SK-N-SH treated with all-trans-retinoic acid at 6 μM for 48 hours (cell line): Measurements from ENCODE around the gene MCM8.
A peak's percentile ranks its signal among the peaks of the same experiment; 100 is the strongest.

ENCODE experiments used
- ATAC-seq: fragments of 200-7000 bp; cut with Tn5 transposase; 3 replicates; pipeline ENCODE4 v1.9.1; 2020; ENCODE audit warnings: mild to moderate bottlenecking, moderate library complexity
- ARNTL ChIP-seq: fragments of 450-650 bp; formaldehyde crosslinking; IDR thresholded peaks from 2 replicates; pipeline ENCODE4 v1.5.0; 2020; ENCODE audit warnings: low read depth, mild to moderate bottlenecking, moderate library complexity, borderline replicate concordance
- BACH2 ChIP-seq: fragments of 250-450 bp; sonication (Bioruptor Pico); IDR thresholded peaks from 2 replicates; pipeline ENCODE4 v1.9.0; 2021; ENCODE audit warnings: mild to moderate bottlenecking, borderline replicate concordance
- CSDC2 ChIP-seq: fragments of 250-450 bp; sonication (Bioruptor Pico); IDR thresholded peaks from 2 replicates; pipeline ENCODE4 v1.5.0; 2020; ENCODE audit warnings: mild to moderate bottlenecking, moderate library complexity
- ESRRG ChIP-seq: fragments of 250-450 bp; sonication (Bioruptor Pico); IDR thresholded peaks from 2 replicates; pipeline ENCODE4 v1.6.1; 2021; ENCODE audit warnings: mild to moderate bottlenecking
- GLIS3 ChIP-seq: fragments of 250-450 bp; sonication (Bioruptor Pico); IDR thresholded peaks from 2 replicates; pipeline ENCODE4 v1.5.0; 2020; ENCODE audit warnings: mild to moderate bottlenecking, moderate library complexity
- ISL1 ChIP-seq: fragments of 250-450 bp; sonication (Bioruptor Pico); IDR thresholded peaks from 2 replicates; pipeline ENCODE4 v2.1.2; 2022; ENCODE audit warnings: mild to moderate bottlenecking, moderate library complexity
- OSR1 ChIP-seq: fragments of 250-450 bp; sonication (Bioruptor Pico); IDR thresholded peaks from 2 replicates; pipeline ENCODE4 v1.8.0; 2022; ENCODE audit warnings: moderate library complexity, mild to moderate bottlenecking, inconsistent platforms
- PPARA ChIP-seq: fragments of 250-450 bp; sonication (Bioruptor Pico); IDR thresholded peaks from 2 replicates; pipeline ENCODE4 v1.5.0; 2020; ENCODE audit warnings: mild to moderate bottlenecking, borderline replicate concordance
- RARB ChIP-seq: fragments of 250-450 bp; sonication (Bioruptor Pico); IDR thresholded peaks from 2 replicates; pipeline ENCODE4 v1.8.0; 2021; ENCODE audit warnings: mild to moderate bottlenecking, moderate library complexity
- SNAI2 ChIP-seq: fragments of 250-450 bp; sonication (Bioruptor Pico); IDR thresholded peaks from 2 replicates; pipeline ENCODE4 v1.5.0; 2020; ENCODE audit warnings: mild to moderate bottlenecking, moderate library complexity
- TCF4 ChIP-seq: fragments of 250-450 bp; sonication (Bioruptor Pico); IDR thresholded peaks from 2 replicates; pipeline ENCODE4 v1.8.0; 2021; ENCODE audit warnings: mild to moderate bottlenecking, moderate library complexity, borderline replicate concordance
- TOX ChIP-seq: fragments of 250-450 bp; sonication (Bioruptor Pico); IDR thresholded peaks from 2 replicates; pipeline ENCODE4 v1.8.0; 2021; ENCODE audit warnings: mild to moderate bottlenecking, moderate library complexity, borderline replicate concordance
- ZC3H10 ChIP-seq: fragments of 250-450 bp; sonication (Bioruptor Pico); IDR thresholded peaks from 2 replicates; pipeline ENCODE4 v1.5.1; 2021; ENCODE audit warnings: mild to moderate bottlenecking, moderate library complexity
- ZFP3 ChIP-seq: fragments of 250-450 bp; sonication (Bioruptor Pico); IDR thresholded peaks from 2 replicates; pipeline ENCODE4 v1.5.0; 2020; ENCODE audit warnings: mild to moderate bottlenecking, moderate library complexity
- ZNF565 ChIP-seq: fragments of 450-650 bp; formaldehyde crosslinking; conservative IDR thresholded peaks from 2 replicates; pipeline ENCODE4 v1.5.0; 2020; ENCODE audit warnings: low read depth, mild to moderate bottlenecking, moderate library complexity
- ZNF70 ChIP-seq: fragments of 450-650 bp; formaldehyde crosslinking; IDR thresholded peaks from 2 replicates; pipeline ENCODE4 v1.5.0; 2020; ENCODE audit warnings: mild to moderate bottlenecking, moderate library complexity
- ZNF8 ChIP-seq: fragments of 450-650 bp; formaldehyde crosslinking; IDR thresholded peaks from 2 replicates; pipeline ENCODE4 v1.5.0; 2020; ENCODE audit warnings: mild to moderate bottlenecking, moderate library complexity
- TF ChIP-seq, protein P1 (sequence below): fragments of 250-450 bp; sonication (Bioruptor Pico); IDR thresholded peaks from 2 replicates; pipeline ENCODE4 v1.5.1; 2020; ENCODE audit warnings: low read depth, mild to moderate bottlenecking, moderate library complexity
- TF ChIP-seq, protein P2 (sequence below): fragments of 250-450 bp; sonication (Bioruptor Pico); IDR thresholded peaks from 2 replicates; pipeline ENCODE4 v1.5.1; 2021; ENCODE audit warnings: mild to moderate bottlenecking, moderate library complexity
- TF ChIP-seq, protein P3 (sequence below): fragments of 250-450 bp; sonication (Bioruptor Pico); IDR thresholded peaks from 2 replicates; pipeline ENCODE4 v1.8.0; 2020; ENCODE audit warnings: mild to moderate bottlenecking, moderate library complexity, borderline replicate concordance
- TF ChIP-seq, protein P4 (sequence below): fragments of 250-450 bp; sonication (Bioruptor Pico); IDR thresholded peaks from 2 replicates; pipeline ENCODE4 v1.5.0; 2020; ENCODE audit warnings: mild to moderate bottlenecking, moderate library complexity

Gene MCM8

DNA sequence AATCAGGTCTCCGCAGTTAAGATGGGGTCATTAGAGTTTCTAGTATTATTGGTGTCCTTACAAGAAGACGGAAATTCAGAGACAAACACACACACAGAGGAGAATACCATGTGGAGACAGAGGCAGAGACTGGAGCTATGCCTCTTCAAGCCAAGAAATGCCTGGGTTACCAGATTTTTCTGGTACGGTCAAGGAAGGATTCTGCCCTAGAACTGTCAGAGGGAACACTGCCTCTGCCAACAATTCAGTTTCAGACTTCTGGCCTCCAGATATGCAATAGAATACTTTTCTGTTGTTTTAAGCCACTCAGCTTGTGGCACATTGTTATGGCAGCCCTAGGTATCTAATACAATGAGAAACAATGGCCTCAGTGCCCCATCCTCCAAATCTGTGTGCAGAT lies 19.0 kb upstream of the MCM8 start:
- ATAC-seq = no peak
- no peak for TF ChIP-seq RARB (CRISPR knock-in tag)
- TF ChIP-seq, protein P1, sequence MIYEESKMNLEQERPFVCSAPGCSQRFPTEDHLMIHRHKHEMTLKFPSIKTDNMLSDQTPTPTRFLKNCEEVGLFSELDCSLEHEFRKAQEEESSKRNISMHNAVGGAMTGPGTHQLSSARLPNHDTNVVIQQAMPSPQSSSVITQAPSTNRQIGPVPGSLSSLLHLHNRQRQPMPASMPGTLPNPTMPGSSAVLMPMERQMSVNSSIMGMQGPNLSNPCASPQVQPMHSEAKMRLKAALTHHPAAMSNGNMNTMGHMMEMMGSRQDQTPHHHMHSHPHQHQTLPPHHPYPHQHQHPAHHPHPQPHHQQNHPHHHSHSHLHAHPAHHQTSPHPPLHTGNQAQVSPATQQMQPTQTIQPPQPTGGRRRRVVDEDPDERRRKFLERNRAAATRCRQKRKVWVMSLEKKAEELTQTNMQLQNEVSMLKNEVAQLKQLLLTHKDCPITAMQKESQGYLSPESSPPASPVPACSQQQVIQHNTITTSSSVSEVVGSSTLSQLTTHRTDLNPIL (CRISPR knock-in tag) = no peak
- TF ChIP-seq ZC3H10 = no peak
- no peak for TF ChIP-seq ZNF565 (CRISPR knock-in tag)
- TF ChIP-seq SNAI2 (CRISPR knock-in tag) = no peak
- TF ChIP-seq TCF4 = no peak
- no peak for TF ChIP-seq GLIS3 (CRISPR knock-in tag)
- no peak for TF ChIP-seq ZNF70
- TF ChIP-seq OSR1 = no peak
- no peak for TF ChIP-seq TOX
- TF ChIP-seq ESRRG (CRISPR knock-in tag) = no peak

DNA sequence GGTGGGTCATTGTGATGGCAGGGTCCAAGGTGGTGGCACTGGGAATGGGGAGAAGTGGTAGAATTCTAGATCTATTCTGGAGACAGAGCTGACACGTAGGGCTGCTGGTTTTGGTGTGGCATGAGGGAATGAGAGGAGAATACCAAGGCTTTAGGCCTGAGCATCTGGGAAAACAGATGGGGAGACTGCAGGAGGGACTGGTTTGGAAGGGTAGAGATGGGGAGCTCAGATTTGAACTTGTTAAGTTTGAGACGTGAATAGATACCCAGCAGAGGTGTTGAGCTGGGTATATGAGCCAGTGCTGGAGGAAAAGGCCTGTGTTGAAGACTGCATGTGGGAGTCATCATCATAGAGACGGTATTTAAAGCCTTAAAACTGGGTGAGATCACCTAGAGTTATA lies 17.7 kb upstream of the MCM8 start:
- no peak for ATAC-seq
- no peak for TF ChIP-seq BACH2 (CRISPR knock-in tag)
- TF ChIP-seq RARB (CRISPR knock-in tag) = no peak
- TF ChIP-seq PPARA (CRISPR knock-in tag) = no peak
- TF ChIP-seq SNAI2 (CRISPR knock-in tag) = no peak
- TF ChIP-seq, protein P2, sequence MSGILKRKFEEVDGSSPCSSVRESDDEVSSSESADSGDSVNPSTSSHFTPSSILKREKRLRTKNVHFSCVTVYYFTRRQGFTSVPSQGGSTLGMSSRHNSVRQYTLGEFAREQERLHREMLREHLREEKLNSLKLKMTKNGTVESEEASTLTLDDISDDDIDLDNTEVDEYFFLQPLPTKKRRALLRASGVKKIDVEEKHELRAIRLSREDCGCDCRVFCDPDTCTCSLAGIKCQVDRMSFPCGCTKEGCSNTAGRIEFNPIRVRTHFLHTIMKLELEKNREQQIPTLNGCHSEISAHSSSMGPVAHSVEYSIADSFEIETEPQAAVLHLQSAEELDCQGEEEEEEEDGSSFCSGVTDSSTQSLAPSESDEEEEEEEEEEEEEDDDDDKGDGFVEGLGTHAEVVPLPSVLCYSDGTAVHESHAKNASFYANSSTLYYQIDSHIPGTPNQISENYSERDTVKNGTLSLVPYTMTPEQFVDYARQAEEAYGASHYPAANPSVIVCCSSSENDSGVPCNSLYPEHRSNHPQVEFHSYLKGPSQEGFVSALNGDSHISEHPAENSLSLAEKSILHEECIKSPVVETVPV (CRISPR knock-in tag) = no peak
- TF ChIP-seq, protein P1 (CRISPR knock-in tag) = no peak
- TF ChIP-seq OSR1 = no peak
- TF ChIP-seq ARNTL (CRISPR knock-in tag) = no peak
- no peak for TF ChIP-seq ZFP3
- TF ChIP-seq TCF4 = no peak
- TF ChIP-seq TOX = no peak
- no peak for TF ChIP-seq ESRRG (CRISPR knock-in tag)
- TF ChIP-seq ZC3H10 = no peak
- no peak for TF ChIP-seq ZNF565 (CRISPR knock-in tag)
- TF ChIP-seq, protein P3, sequence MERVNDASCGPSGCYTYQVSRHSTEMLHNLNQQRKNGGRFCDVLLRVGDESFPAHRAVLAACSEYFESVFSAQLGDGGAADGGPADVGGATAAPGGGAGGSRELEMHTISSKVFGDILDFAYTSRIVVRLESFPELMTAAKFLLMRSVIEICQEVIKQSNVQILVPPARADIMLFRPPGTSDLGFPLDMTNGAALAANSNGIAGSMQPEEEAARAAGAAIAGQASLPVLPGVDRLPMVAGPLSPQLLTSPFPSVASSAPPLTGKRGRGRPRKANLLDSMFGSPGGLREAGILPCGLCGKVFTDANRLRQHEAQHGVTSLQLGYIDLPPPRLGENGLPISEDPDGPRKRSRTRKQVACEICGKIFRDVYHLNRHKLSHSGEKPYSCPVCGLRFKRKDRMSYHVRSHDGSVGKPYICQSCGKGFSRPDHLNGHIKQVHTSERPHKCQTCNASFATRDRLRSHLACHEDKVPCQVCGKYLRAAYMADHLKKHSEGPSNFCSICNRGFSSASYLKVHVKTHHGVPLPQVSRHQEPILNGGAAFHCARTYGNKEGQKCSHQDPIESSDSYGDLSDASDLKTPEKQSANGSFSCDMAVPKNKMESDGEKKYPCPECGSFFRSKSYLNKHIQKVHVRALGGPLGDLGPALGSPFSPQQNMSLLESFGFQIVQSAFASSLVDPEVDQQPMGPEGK (CRISPR knock-in tag) = no peak
- TF ChIP-seq GLIS3 (CRISPR knock-in tag) = no peak
- TF ChIP-seq ZNF70 = no peak
- TF ChIP-seq CSDC2 (CRISPR knock-in tag) = no peak

DNA sequence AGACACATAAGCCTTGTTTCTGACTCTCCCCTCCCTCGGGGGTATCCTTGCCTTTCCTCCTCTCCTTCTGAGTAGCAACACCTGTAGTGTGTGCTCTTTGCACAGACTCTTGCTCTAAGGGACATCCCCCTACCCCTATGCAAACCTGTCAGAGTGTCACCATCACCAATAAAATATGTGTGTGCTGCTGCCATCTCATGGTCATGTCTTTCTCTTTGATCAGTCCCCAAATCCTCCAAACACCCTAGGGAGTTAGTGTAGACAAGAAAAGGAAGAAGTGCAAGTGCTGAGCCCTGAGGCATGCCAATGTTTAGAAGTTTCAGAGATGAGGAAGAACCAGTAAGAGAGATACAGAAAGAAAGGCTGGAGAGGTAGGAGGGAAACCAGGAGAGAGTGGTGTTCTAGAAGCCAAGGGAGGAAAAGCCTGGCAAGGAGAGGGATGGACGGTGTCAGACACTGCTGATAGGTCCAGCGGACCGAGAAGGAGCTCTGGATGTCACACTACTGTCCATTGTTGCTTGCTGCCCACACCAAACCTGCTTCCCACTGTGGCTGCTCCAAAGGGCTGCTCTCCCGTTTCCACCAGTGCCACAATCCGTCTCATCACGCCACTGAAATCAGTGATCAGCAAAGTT lies 16.5 kb upstream of the MCM8 start:
- TF ChIP-seq ZNF70 = no peak
- TF ChIP-seq, protein P1 (CRISPR knock-in tag) = no peak
- TF ChIP-seq, protein P2 (CRISPR knock-in tag) = no peak
- TF ChIP-seq ZC3H10 = no peak
- no peak for TF ChIP-seq SNAI2 (CRISPR knock-in tag)
- TF ChIP-seq TCF4 = no peak
- no peak for TF ChIP-seq ZNF8 (CRISPR knock-in tag)
- ATAC-seq = peak; percentile 80

DNA sequence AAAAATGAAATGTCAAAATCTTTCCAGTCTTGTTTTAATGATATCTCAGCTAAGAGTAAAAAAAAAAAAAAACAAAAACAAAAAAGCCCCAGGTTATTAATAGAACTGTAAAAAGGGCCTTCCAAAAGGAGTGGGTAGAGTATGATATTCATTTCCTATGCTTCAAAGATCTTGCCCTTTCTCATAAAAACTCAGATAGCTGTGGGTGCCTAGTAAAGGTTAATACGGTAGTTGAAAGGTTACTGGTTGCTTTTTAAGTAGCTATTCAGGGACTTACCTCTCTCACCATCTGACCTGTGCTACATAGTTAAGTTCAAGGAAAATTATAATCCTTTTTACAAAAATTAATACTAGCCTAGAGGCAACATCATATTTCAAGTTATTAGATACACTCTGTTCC lies 15.1 kb upstream of the MCM8 start:
- ATAC-seq = no peak
- TF ChIP-seq ARNTL (CRISPR knock-in tag) (no peak), GLIS3 (CRISPR knock-in tag) (no peak), TOX (no peak), PPARA (CRISPR knock-in tag) (no peak), CSDC2 (CRISPR knock-in tag) (no peak), ZFP3 (no peak), BACH2 (CRISPR knock-in tag) (no peak), ESRRG (CRISPR knock-in tag) (no peak), ZC3H10 (no peak), ISL1 (CRISPR knock-in tag) (no peak), ZNF8 (CRISPR knock-in tag) (no peak)
- TF ChIP-seq, protein P4, sequence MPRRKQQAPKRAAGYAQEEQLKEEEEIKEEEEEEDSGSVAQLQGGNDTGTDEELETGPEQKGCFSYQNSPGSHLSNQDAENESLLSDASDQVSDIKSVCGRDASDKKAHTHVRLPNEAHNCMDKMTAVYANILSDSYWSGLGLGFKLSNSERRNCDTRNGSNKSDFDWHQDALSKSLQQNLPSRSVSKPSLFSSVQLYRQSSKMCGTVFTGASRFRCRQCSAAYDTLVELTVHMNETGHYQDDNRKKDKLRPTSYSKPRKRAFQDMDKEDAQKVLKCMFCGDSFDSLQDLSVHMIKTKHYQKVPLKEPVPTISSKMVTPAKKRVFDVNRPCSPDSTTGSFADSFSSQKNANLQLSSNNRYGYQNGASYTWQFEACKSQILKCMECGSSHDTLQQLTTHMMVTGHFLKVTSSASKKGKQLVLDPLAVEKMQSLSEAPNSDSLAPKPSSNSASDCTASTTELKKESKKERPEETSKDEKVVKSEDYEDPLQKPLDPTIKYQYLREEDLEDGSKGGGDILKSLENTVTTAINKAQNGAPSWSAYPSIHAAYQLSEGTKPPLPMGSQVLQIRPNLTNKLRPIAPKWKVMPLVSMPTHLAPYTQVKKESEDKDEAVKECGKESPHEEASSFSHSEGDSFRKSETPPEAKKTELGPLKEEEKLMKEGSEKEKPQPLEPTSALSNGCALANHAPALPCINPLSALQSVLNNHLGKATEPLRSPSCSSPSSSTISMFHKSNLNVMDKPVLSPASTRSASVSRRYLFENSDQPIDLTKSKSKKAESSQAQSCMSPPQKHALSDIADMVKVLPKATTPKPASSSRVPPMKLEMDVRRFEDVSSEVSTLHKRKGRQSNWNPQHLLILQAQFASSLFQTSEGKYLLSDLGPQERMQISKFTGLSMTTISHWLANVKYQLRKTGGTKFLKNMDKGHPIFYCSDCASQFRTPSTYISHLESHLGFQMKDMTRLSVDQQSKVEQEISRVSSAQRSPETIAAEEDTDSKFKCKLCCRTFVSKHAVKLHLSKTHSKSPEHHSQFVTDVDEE (CRISPR knock-in tag) = no peak
- TF ChIP-seq, protein P2 (CRISPR knock-in tag) = no peak
